Fibroblast of skin of left quadriceps (primary cell): Measurements from ENCODE around the gene TOMM20L.
"Not testable (repeated sequence)": the region's sequence is repeated elsewhere in the genome, so short reads cannot be mapped to it uniquely, and the experiment has no call there.

Source experiments
- DNase-seq, 2 experiments: peaks; one replicate each; pipeline ENCODE4 v3.0.0-alpha.2; 2013; ENCODE audit warnings: low read depth in 2 of 2

Gene TOMM20L

DNA sequence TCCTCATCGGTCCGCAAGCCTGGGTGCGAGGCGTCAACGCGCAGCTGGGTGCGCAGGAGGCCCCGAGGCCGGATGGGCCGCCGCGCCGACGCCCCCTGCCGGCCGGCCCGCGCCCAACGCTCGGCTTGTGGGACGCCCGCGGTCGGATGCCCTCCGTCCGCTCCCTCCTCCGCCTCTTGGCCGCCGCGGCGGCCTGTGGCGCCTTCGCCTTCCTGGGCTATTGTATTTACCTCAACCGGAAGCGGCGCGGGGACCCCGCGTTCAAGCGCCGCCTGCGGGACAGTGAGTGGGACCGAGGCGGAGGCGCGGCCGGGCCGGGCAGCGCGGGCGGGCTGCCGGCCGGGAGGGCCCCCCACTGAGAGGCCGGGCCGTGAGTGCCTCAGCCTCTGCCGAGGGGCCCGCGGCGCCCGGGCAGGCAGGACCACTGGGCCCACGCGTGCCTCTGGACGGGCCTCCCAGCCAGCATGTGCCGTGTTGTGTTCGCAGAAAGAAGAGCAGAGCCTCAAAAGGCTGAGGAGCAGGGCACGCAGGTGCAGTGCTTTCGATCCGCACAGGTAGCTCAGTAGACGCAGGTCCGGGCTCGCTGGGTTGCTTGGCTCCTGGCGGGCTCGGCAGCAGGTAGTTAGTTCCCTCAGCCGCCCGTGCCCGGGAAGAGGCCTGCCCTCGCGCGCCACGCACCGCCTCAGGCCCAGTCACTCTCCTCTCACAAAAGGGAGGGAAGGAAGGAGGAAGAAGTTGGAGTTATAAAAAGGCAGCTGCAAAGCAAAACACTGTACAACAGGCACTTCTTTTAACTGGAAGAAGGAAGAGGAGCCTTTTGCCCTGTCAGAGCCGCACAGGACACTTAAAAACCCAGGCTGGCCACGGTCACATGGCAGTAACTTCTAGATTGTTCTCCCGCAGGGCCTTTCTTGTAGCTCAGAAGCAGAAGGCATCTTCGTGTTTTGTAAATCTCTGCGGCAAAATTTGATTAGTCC, at the start of gene TOMM20L:
TSS of gene TOMM20L (plus strand) at position 119 of the 977 bp plus-strand sequence. CDS start at position 147, 28 bp downstream.
- peak; percentile 32 for DNase-seq

DNA sequence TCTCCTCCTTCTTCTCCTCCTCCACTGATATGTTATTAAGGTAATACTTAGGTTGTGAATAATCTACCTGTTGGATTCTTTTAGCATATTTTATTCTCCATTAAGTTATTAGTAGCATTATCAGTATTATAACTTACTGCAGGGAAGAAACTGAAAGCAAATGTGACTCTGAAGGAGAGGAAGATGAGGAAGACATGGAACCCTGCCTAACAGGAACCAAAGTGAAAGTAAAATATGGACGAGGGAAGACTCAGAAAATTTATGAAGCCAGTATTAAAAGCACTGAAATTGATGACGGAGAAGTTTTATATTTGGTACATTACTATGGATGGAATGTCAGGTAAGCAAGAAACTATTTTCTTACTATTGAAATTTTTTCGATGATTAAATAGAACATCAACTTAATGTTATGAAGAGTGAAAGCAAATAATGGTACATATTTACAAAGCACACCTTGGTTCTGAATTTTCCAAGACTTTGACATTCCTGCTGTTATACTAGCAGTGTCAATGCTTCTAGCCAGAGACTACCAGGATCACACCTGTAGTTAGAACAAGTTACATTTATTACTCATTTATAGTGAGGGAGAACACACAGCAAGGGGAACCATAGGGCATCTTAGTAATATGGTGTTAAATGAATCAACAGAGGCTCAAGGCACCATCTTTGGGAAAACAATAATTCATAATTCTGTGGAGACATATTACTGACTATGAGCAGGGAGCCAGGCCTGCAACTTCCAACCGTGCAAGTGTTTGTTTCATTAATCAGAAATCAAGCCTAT, 42.0 kb upstream of the TOMM20L start:
- no peak for DNase-seq

DNA sequence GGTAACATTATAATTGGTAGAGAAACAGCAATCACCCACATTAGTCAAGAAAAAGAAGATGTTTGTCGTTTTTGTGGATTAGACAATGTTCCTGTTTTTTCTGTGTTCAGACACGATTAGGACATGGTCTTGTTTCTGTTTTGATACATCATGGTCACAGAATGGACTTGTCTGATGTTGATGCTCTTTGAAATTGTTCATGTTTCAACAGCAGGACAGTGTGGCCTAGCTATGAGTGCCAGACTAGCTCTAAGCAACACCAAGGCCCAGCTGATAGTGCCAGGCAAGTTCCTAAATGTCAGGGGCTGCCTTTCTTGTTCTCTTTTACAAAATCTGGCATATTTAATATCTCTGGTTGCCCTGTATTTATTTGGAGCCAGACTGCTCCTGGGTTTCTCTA, 40.9 kb upstream of the TOMM20L start:
- no peak for DNase-seq

DNA sequence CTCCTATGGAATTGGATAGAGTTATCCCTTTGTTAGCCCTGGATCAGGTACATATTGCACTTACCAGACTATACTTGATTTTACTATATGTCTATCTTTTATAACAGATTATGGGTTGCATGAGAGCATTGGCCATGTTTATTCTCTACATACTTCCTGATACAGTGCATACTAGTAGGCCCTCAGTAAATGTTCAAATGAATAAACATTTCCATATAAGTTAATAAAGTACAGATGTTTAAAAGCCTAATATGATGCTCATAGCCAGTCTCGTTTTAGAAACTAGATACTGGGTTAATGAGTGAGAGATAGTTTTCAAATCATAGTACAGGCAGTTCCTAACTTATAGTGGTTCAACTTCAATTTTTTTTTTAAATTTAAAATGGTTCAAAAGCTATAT, 39.5 kb upstream of the TOMM20L start:
- peak; percentile 5 to 18 for DNase-seq

DNA sequence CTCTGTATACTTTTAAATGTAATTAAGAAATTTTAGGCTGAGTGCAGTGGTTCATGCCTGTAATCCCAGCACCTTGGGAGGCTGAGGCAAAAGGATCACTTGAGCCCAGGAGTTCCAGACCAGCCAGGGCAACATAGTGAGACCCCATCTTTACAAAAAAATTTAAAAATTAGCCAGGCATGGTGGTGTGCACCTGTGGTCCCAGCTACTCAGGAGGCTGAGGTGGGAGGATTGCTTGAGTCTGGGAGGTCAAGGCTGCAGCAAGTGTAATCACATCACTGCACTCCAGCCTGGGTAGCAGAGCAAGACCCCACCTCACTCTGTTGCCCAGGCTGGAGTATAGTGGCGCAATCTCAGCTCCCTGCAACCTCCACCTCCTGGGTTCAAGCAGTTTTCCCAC, 33.5 kb upstream of the TOMM20L start:
- DNase-seq: not testable (repeated sequence)

DNA sequence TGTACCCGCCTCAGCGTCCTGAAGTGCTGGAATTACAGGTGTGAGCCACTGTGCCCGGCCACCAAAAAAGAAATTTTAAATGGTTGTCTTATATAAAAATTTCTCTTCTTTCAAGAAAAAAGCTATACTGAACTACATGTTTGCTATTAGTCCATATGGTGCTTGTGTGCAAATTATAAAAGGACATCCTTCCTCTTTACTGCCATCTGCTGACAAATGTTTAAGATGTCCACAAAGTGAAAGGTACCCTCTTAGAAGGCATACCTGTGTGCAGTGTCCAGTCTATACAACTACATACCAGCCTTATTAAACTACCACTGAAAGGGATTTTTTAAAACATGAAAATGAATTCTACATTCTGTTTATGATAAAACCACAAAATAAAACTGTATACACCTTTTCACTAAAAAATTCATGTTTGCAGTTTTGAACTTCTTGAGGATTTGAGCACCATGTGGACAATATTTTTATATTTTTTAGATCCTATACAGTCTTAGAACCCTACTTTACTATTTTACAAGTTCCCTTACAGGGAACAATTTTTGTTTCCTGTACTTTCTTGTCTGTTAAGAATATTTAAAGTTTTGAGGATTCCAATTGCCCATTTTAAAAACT, 32.8 kb upstream of the TOMM20L start:
- DNase-seq: peak in 1 of 2 experiments; percentile 15

DNA sequence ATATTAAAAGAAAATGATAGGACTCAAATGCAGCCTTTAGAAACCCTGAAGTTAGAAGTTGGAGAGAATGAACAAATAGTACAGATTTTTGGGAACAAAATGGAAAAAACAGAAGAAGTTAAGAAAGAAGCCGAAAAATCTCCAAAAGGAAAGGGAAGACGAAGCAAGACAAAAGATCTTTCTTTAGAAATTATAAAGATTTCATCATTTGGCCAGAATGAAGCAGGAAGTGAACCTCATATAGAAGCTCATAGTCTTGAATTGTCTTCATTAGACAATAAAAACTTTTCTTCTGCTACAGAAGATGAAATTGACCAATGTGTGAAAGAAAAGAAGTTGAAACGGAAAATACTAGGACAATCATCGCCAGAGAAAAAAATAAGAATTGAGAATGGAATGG, 31.4 kb upstream of the TOMM20L start:
- no peak for DNase-seq

DNA sequence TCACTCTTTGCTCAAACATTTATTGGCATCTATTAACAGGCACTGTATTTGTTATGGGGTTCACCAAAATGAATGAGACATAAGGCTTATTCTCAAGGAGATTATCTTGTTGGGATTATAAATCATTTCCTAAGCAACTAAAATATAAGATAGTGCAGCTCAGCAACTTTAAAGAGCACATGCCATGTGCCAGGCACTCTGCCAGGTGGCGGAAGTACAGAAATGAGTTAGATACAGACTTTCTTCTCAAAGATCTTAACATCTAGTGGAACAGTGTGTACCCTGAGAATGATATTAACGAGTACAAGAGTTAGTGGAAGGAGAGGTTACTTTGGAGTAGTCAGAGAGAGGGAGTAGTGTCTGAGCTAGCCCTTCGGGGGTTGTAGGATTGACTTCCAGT, 28.4 kb upstream of the TOMM20L start:
- DNase-seq: no peak

DNA sequence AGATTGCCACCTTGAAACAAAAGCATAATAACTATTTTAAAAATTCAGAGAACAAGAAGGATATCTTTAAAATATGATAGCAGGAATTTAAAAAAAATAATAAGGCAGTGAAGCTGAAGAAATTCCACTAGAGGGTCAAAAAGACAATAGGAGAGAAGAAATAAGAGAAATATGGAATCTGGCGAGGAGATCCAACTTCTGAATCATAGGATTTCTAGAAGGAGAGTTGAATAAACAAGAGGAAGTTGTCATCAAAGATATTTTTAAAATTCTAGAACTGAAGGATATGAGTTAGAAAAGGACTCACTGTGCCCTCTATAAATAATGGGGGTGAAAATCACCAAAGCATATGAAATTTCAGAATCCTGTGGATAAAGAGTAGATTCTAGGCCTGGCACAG, 26.8 kb upstream of the TOMM20L start:
- DNase-seq: no peak

DNA sequence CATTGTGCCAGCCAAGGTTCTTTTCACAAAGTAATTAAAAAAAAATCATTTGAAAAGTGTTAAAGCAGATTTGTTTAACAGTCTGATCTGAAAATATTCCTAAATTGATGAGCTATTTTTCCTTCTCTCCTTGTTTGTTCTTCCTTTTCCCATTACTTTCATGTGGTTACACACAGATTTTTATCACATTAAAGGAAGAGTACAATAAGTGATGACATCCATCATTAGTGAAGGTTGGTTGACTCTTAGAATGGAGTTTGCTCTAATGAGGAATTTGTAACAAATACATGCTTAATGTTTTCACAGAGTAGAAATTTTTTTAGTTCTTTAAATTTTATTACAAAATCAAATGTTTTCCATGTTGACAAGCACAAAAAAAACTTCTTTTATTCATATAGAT, 18.9 kb upstream of the TOMM20L start:
- DNase-seq: no peak

DNA sequence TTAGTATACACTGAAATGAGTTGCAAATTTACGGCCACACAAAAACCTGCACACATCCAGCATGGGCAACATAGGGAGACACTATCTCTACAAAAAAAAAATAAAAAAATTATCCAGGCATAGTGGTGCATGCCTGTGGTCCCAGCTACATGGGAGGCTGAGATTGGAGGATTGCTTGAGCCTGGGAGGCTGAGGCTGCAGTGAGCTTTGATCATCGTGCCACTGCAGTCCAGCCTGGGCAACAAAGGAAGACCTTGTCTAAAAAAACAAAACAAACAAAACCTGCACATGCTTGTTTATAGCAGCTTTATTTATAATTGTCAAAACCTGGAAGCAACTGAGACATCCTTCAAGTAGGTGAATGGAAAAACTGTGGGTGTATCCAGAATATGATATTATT, 4.9 kb upstream of the TOMM20L start:
- DNase-seq: no peak

DNA sequence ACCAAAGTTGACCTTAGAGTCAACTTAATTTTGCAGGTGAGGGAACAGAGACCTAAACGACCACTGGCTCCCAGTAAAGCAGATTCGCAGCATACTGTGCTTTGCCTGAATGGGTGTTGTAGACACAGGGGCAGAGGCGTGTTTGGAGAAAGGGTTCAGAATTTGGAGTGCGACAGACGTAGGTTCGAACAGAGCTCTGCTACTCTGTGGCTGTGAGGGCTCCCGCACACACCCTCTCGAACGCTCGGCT, 243 bp upstream of the TOMM20L start:
- DNase-seq: no peak

DNA sequence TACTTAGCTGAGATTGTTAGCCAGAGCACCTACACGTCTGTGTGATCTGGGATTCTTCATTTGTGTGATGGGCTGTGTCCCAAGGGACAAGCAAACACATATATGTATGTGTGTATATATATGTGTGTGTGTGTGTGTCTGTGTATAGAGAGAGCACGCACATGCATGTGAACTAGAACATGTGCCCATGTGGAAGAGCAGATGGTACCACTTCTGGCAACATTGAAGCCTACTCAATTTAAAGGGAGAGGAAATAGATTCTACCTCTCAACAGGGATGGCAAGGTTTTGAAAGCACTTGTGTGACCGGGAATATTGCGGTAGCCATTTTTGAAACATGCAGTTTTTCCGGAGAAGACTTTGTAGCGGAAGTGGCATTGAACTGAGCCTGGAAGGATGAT, 1.4 kb downstream of the TOMM20L start:
- no peak for DNase-seq

DNA sequence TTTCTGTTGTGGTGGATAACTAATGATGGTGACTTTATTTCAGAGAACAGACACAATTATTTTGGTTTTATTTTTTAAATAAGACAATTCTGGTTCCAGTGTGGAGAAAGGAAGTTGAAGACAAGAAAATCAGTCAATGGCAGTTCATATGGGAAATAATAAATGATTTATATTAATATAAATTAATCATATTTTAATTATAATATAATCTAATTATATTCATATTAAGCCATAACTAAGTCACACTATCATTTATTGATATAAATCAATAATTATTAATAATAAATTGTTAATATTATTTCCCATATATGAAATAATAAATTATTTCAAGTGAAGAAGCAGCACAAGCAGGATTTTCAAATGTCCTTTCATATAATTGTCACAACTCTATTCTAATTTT, 2.8 kb downstream of the TOMM20L start:
- DNase-seq: no peak

DNA sequence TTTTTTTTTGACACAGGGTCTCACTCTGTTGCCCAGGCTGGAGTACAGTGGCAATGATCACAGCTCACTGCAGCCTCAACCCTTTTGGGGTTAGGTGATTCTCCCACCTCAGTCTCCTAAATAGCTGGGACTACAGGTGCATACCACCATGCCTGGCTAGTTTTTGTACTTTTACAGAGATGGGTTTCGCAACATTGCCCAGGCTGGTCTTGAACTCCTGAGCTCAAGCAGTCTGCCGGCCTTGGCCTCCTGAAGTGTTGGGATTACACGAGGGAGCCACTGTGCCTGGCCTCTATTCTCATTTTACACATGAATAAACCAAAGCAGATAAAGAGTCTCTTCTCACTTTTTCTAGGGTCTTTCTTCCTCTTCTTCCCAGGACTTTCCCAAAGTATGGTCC, 3.2 kb downstream of the TOMM20L start:
- DNase-seq: no peak

DNA sequence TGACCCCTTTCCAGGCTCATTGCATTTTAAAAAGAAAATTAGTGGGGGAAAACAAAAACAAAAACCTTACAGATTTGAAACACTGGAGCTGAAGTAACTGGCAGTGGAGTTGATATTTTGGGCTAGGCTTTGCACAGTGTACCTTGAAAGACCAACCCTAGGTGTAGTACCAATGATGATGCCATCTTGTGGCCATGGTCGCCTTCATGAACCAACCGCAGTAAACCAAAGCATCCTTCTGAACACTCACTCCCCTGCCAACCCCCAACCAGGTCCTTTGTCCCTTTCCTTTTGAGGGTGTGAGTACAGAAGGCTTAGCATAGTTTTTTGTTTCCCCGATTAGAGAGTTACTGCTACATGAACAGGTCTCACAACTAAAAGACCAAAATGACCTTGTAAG, 5.9 kb downstream of the TOMM20L start:
- no peak for DNase-seq

DNA sequence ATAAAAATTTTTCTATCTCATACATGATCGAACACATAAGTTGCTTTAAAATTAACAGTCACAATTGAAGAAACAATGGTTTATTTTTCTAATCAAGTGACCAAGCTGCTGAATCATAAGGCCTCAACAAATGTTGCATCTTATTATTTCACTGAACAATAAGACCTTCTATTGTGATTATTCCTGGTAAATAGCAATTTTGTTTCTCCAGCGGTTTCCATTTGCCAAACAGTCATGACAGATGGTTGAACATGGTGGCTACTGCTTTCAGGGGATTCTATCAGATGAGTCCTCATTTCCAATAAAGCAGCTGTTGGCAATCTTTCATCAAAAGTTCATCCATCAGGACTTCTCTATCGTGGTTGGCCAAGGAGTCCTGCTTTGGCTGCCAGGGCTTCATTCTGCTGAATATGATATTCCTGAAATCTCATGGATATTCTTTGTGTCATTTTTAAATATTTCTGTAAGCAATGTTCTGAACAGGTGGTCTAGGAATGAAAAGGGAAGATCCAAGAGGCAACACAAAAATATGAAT, 13.0 kb downstream of the TOMM20L start:
- no peak for DNase-seq

DNA sequence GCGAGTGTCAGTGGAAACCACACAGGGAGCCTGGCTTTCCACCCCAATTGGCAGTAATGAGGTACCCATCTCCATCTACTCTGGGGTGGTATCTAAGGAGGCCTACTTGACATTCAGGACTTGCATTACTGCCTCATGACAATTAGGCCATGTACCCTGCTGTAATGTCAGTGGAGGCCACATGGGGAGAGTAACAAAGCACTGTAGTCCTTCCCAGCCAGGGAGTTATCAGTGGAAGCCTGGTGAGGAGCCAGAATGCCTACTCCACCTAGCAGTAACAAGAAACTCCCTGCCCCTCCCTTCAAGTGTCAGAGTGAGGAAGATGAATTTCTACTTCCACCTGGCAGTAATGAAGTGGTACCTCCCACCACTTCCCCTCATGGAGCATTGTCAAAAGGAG, 19.1 kb downstream of the TOMM20L start:
- no peak for DNase-seq

DNA sequence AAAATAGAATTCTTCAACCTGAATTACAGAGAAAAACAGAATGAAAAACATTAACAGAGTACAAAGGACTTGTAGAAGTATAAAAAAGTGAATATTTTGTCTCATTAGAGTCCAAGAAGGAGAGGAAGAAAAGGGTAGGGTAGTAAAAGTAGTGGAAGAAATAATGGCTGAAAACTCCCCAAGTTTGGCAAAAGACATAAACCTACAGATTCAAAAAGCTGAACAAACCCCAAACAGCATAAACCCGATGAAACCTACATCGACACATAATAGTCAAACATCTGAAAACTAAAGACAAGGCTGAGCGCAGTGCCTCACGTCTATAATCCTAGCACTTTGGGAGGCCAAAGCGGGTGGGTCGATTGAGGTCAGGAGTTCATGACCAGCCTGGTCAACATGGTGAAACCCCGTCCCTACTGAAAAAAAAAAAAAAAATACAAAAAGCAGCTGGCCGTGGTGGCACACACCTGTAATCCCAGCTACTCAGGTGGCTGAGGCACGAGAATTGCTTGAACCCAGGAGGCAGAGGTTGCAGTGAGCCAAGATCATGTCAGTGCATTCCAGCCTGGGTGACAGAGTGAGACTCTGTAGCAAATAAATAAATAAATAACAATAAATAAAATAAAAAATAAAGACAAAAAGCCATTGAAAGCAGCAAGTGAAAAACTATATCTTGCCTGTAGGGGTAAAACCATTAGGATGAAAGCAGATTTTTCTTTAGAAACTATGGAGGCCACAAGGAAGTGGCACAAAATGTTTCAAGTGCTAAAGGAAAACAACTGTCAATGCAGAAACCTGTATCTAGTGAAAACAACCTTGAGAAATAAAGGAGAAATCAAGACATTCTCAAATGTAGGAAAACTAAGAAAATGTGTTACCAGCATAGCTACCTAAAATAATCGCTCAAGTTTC, 20.2 kb downstream of the TOMM20L start:
- no peak for DNase-seq

DNA sequence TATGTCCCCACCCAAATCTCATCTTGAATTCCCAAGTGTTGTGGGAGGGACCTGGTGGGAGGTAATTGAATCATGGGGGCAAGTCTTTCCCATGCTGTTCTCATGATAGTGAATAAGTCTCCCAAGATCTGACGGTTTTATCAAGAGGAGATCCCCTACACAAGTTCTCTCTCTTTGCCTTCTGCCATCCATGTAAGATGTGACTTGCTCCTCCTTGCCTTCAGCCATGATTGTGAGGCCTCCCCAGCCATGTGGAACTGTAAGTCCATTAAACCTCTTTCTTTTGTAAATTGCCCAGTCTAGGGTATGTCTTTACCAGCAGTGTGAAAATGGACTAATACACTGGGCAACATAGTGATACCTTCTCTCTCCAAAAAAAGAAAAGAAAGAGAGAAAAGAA, 21.2 kb downstream of the TOMM20L start:
- not testable (repeated sequence) for DNase-seq

DNA sequence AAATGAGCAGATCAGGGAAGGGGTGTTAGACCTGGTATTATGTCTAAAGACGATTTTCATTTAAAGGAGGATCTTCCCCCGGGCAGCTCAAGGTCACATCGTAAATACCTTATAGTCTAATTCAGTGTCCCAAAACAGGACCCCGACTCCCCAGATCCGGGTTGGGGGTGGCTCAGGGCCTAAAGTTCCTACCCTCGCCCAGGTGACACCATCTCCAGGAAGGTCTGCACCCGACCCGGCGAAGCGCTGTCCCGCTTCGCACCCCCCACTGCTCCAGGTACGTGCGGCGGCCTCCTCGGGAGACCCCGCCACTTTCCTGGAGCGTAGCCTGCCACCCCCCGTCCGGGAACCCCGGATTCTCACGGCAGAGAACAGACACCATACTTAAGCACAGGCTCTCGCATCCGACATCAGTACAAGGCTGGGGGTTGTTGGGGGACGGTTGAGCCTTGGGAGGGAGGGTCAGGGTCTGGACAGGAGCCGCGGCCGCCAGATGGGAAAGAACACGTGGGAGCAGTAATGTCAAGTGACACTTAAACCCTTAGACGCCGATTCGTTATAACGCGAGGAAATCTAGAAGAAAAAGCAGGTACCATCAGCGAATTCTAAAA, 31.0 kb downstream of the TOMM20L start:
- DNase-seq: peak; percentile 40 to 47
